IPS DF 6.9 (cell line): ENCODE measurements around the gene WWOX.

Experiments used
- DNase-seq: peaks from one replicate; pipeline ENCODE4 v3.0.0-alpha.2; 2013; ENCODE audit warnings: low read depth, low spot score
- H3K27ac ChIP-seq: one replicate; pipeline ENCODE4 v1.5.1; 2013; ENCODE audit warnings: low read length, control low read depth
- H3K27me3 ChIP-seq: 2 replicates; pipeline ENCODE4 v1.6.1; 2013; ENCODE audit warnings: mild to moderate bottlenecking, low read length; ENCODE audit not compliant: control insufficient read depth, insufficient read depth
- H3K36me3 ChIP-seq: 2 replicates; pipeline ENCODE4 v1.6.1; 2013; ENCODE audit warnings: low read length; ENCODE audit not compliant: control insufficient read depth, insufficient read depth
- H3K4me1 ChIP-seq: 2 replicates; pipeline ENCODE4 v1.6.1; 2013; ENCODE audit warnings: low read length; ENCODE audit not compliant: control insufficient read depth, insufficient read depth
- H3K4me3 ChIP-seq: 2 replicates; pipeline ENCODE4 v1.5.1; 2013; ENCODE audit warnings: mild to moderate bottlenecking, low read length
- H3K9me3 ChIP-seq: 2 replicates; pipeline ENCODE4 v1.6.1; 2013; ENCODE audit warnings: low read length, inconsistent platforms; ENCODE audit not compliant: control insufficient read depth, insufficient read depth
- WGBS: extraction: QIAGEN DNeasy Blood & Tissue Kit; methylation state at CpG from one replicate; pipeline ENCODE4 v1.1.7; 2013; ENCODE audit warnings: mixed read lengths, missing lambda C conversion rate; ENCODE audit not compliant: insufficient read length, insufficient coverage; 5-methylcytosine and 5-hydroxymethylcytosine counted together

WWOX gene

GRCh38 chr16:79154086-79154485, 1054.6 kb downstream of the WWOX start:
- no CpG with 5 or more reads among the region's 3 CpGs for WGBS
- H3K4me3 ChIP-seq: no peak overlapping the region
- no peak overlapping the region for H3K27ac ChIP-seq
- H3K4me1 ChIP-seq: no peaks in the 10 kb centered on the region
- H3K9me3 ChIP-seq: no peaks in the 10 kb centered on the region
- DNase-seq: no peak
- no peaks in the 10 kb centered on the region; the same call in 1 of the 2 replicates for H3K27me3 ChIP-seq
- H3K36me3 ChIP-seq: no peaks in the 10 kb centered on the region

GRCh38 chr16:79155471-79155870, 1056.0 kb downstream of the WWOX start:
- Histone ChIP-seq H3K27ac (no peak overlapping the region), H3K4me1 (no peaks in the 10 kb centered on the region), H3K27me3 (no peaks in the 10 kb centered on the region; the same call in 1 of the 2 replicates), H3K36me3 (no peaks in the 10 kb centered on the region), H3K4me3 (no peak overlapping the region), H3K9me3 (no peaks in the 10 kb centered on the region)
- DNase-seq: no peak
- WGBS: no CpG with 5 or more reads among the region's 3 CpGs

DNA sequence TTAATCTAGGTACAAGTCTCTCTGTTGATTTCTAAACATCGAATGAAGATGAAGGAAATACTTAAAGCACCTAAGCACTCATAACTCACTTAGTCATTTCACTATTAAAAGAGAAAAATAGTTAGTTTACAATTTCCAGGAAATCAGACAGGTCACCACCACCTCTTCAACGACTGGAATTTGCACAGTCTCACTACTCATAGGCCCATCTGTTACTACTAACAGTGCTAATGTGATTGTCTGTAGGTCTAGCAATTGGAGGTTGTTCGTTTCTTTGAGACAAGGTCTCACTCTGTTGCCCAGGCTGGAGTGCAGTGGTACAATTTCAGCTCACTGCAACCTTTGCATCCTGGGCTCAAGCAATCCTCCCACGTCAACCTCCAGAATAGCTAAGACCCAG, 1056.5 kb downstream of the WWOX start:
- no CpG with 5 or more reads among the region's 4 CpGs for WGBS
- Histone ChIP-seq H3K4me1 (no peaks in the 10 kb centered on the region), H3K9me3 (no peaks in the 10 kb centered on the region), H3K27ac (no peak overlapping the region), H3K27me3 (no peaks in the 10 kb centered on the region; the same call in 1 of the 2 replicates), H3K4me3 (no peak overlapping the region), H3K36me3 (no peaks in the 10 kb centered on the region)
- no peak for DNase-seq

DNA sequence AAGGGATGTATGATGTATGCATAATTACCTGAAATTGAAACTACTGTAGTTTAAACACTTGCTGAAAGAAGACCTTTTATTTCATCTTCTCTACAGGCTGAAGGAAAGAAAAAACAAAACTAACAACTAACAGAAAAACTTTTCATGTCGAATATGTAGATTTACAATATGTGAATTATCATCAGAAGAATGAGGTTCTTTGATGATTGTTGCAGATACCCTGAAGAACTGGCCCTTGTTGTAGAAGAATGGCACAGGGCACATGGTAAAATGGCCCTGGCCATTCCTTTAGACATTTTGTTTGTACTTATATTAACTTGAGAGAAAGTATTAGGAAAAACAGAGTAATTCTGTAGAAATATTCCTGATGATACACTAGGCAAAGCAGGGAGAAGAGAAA, 1057.3 kb downstream of the WWOX start:
- no CpG with 5 or more reads among the region's 1 CpG for WGBS
- Histone ChIP-seq H3K4me3 (no peak overlapping the region), H3K36me3 (no peaks in the 10 kb centered on the region), H3K27ac (no peak overlapping the region), H3K27me3 (no peaks in the 10 kb centered on the region; the same call in 1 of the 2 replicates), H3K9me3 (no peaks in the 10 kb centered on the region), H3K4me1 (no peaks in the 10 kb centered on the region)
- DNase-seq: no peak

DNA sequence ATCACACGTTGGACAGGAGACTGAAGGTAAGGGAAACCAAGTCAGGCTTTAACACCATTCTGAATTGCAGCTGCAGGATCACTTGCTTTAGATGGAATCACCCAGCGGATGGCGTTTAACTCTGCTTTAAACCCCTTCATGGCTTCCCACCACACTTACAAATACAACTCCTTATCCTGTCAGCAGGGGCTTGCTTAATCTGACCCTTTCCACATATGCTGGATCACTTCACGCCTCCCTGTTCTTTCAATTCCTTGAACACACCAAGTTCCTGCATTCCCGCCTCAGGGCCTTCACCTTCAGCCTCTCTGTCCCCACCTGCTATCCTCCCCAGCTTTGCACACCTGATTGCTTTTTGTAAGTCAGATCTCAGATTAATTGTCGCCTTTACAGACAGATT, 1058.9 kb downstream of the WWOX start:
- H3K36me3 ChIP-seq: no peaks in the 10 kb centered on the region
- H3K27me3 ChIP-seq: no peaks in the 10 kb centered on the region; the same call in 1 of the 2 replicates
- no peaks in the 10 kb centered on the region for H3K4me1 ChIP-seq
- no CpG with 5 or more reads among the region's 6 CpGs for WGBS
- no peak overlapping the region for H3K4me3 ChIP-seq
- no peaks in the 10 kb centered on the region for H3K9me3 ChIP-seq
- DNase-seq: no peak
- no peak overlapping the region for H3K27ac ChIP-seq

DNA sequence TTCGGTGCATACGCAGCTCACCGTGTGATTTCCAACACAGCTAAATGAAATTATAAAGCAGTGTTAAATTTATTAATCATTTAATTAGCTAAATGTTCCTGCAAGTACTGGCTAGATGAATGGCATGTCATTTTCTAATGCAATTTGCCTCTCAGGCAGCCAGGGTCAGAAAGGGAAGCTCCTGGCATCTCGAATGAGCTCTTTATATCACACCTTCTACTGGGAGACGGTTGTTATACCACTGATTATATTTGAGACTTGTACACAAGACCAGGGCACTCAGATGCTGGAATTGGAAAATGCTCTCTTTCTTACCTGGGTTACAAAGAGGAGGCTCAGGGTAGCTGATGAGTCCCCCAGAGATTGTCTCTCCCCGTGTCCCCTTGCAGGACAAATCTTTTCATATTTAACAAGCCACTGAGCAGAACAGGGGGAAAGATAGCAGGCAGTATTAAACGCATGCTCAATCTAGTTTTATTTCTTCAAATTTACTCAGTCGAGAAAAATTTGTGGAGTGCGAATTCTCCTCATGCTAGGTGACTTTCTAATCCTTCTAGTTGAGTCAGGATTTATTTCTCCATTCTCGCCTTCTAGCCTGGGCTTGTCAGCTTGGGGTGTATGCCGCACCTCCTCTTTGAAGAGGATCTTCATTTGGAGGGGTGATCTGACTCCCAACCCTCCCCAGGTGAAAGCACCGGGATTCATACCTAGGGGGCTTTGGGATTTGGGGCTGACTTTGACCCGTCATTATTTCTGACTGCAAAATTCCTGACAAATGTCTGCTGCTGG, 1060.0 kb downstream of the WWOX start:
- H3K27ac ChIP-seq: no peak overlapping the region
- no CpG with 5 or more reads among the region's 13 CpGs for WGBS
- H3K9me3 ChIP-seq: no peaks in the 10 kb centered on the region
- DNase-seq: no peak
- no peaks in the 10 kb centered on the region for H3K36me3 ChIP-seq
- H3K4me3 ChIP-seq: no peak overlapping the region
- H3K4me1 ChIP-seq: no peaks in the 10 kb centered on the region
- no peaks in the 10 kb centered on the region; the same call in 1 of the 2 replicates for H3K27me3 ChIP-seq

DNA sequence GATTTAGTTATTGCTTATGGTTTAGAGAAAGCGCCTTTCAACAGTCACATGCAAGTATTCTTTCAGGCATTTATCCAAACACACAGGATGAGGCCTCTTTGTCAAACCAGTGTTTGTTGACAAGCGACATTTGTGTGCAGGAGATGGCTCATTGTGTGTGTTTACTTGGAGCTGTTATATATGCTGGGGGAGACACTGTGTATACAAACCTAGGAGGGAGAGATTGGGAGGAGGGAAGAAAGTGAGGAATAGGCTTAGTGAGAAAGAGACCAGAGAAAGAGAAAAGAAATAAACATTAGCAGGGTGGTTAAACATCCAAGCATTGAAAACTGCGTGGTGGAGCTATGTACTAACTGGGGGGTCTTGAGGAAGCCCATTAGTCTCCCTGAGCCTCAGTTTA, 1063.5 kb downstream of the WWOX start:
- H3K4me3 ChIP-seq: no peak overlapping the region
- H3K27me3 ChIP-seq: no peaks in the 10 kb centered on the region; the same call in 1 of the 2 replicates
- no peak overlapping the region for H3K27ac ChIP-seq
- no CpG with 5 or more reads among the region's 3 CpGs for WGBS
- H3K4me1 ChIP-seq: no peaks in the 10 kb centered on the region
- DNase-seq: no peak
- no peaks in the 10 kb centered on the region for H3K9me3 ChIP-seq
- H3K36me3 ChIP-seq: no peaks in the 10 kb centered on the region

DNA sequence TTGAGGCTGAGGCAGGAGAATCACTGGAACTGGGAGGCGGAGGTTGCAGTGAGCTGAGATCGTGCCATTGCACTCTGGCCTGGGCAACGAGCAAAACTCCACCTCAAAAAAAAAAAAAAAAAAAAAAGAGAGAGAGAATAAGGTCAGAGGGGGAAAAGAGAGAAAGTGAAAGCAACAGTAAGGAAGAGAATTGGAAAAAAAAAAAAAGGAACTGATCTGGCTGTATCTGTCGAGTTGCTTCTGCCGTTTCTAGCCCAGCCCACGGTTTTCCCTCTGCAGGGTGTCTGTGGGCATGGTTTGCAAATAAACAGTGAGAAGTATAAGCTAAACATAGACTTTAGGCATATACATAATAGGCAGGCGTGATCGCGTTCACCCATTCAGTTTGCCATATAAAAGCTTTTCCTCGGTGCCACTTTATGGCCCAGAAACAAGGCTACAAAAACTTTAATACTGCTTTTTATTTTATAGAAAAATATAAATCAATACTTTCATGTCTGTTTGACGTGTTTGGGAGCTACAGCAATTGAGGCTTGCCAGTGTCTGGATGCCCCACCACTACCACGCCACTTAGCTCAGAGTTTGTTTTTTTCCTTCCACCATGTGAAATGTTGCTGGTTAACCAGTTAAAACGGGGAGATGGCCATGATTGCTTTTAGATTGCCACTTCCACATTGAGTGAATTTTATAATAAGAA, 1064.4 kb downstream of the WWOX start:
- H3K4me1 ChIP-seq: no peaks in the 10 kb centered on the region
- no peak overlapping the region for H3K4me3 ChIP-seq
- no peaks in the 10 kb centered on the region for H3K36me3 ChIP-seq
- H3K27me3 ChIP-seq: no peaks in the 10 kb centered on the region
- no CpG with 5 or more reads among the region's 13 CpGs for WGBS
- H3K9me3 ChIP-seq: no peaks in the 10 kb centered on the region
- no peak for DNase-seq
- no peak overlapping the region for H3K27ac ChIP-seq

- H3K4me1 ChIP-seq: peaks cover under 1% of the 10 kb centered on the region; the same call in 1 of the 2 replicates
- no peaks in the 10 kb centered on the region for H3K9me3 ChIP-seq
- WGBS: no CpG with 5 or more reads among the region's 10 CpGs
- no peak overlapping the region for H3K27ac ChIP-seq
- H3K4me3 ChIP-seq: no peak overlapping the region
- DNase-seq: no peak
- no peaks in the 10 kb centered on the region for H3K27me3 ChIP-seq
- H3K36me3 ChIP-seq: no peaks in the 10 kb centered on the region
Observed at GRCh38 chr16:79164388-79164995, 1065.0 kb downstream of the WWOX start.

GRCh38 chr16:79165079-79165478, 1065.6 kb downstream of the WWOX start:
- no peak for DNase-seq
- WGBS: no CpG with 5 or more reads among the region's 9 CpGs
- Histone ChIP-seq H3K27me3 (no peaks in the 10 kb centered on the region), H3K9me3 (no peaks in the 10 kb centered on the region), H3K4me1 (peaks cover 4% of the 10 kb centered on the region; the same call in 1 of the 2 replicates), H3K4me3 (no peak overlapping the region), H3K36me3 (no peaks in the 10 kb centered on the region), H3K27ac (no peak overlapping the region)
